ENCODE measurements around the gene NUAK2. TPM values are rescaled to one million over a fixed set of nuclear protein-coding genes. Genes with fewer than 3 reads are reported as not detected.

NUAK2 gene
- total RNA-seq, 2 donors from 2014 or later, result 21.2 to 27.2 TPM

DNA sequence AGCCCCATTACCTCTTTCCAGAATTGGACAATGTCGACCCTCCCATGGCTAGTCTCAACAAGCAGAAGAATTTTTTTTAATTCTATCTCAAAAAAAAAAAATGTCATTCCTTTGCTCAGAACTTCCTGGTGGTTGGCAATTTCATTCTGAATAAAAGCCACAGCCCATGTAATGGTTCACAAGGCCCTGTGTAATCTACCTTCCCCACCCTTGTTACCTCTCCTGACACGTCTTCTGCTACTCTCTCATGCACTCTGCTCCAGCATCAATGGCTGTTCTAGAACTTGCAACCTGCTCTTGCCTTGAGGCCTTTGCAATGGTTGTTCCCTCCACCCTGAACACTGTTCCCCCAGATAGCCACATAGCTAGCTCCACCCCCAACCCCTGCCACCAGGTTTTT lies 25.4 kb downstream of the NUAK2 start:
- DNase-seq, result no peak
- no peaks in the 10 kb centered on the region for H3K36me3 ChIP-seq
- H3K4me3 ChIP-seq, result no peak overlapping the region
- no peak overlapping the region for H3K9ac ChIP-seq (ENCODE audit: low read depth in 2 of 2, low read length in 2 of 2)
- H3K27me3 ChIP-seq, result no peaks in the 10 kb centered on the region
- no peak overlapping the region for H3K27ac ChIP-seq
- TF ChIP-seq, protein P1, sequence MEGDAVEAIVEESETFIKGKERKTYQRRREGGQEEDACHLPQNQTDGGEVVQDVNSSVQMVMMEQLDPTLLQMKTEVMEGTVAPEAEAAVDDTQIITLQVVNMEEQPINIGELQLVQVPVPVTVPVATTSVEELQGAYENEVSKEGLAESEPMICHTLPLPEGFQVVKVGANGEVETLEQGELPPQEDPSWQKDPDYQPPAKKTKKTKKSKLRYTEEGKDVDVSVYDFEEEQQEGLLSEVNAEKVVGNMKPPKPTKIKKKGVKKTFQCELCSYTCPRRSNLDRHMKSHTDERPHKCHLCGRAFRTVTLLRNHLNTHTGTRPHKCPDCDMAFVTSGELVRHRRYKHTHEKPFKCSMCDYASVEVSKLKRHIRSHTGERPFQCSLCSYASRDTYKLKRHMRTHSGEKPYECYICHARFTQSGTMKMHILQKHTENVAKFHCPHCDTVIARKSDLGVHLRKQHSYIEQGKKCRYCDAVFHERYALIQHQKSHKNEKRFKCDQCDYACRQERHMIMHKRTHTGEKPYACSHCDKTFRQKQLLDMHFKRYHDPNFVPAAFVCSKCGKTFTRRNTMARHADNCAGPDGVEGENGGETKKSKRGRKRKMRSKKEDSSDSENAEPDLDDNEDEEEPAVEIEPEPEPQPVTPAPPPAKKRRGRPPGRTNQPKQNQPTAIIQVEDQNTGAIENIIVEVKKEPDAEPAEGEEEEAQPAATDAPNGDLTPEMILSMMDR (IDR thresholded peaks at IDR 0.05), result no peak
- no peaks in the 10 kb centered on the region for H3K9me3 ChIP-seq
- intact Hi-C loops (cut with DNase I), result no loop called here
- H3K4me1 ChIP-seq, result no peaks in the 10 kb centered on the region

DNA sequence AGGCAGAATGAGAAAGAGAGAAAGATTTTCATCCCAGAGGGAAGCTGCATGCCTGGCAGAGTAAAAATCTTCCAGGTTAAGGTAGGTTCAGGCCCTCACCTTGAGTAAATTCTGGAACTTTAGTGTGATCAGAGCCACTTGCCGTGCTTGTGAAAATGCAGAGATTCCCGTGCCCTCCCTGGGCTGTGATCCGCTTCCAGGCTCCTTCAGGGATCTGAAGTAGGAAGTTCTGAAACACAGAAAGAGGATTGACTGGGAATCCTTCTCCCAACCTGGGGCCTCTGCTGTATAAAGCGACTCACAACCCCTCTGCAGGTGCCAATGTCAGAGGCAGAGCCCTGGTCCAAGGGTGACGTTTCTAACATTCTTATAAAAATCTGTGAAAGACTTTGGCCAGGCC lies 26.6 kb downstream of the NUAK2 start:
- intact Hi-C loops (cut with DNase I), result no loop called here
- TF ChIP-seq, protein P1 (IDR thresholded peaks at IDR 0.05), result no peak
- no peaks in the 10 kb centered on the region for H3K4me1 ChIP-seq
- no peak overlapping the region for H3K4me3 ChIP-seq
- no peak for DNase-seq
- no peaks in the 10 kb centered on the region for H3K27me3 ChIP-seq
- H3K9me3 ChIP-seq, result no peaks in the 10 kb centered on the region
- H3K36me3 ChIP-seq, result no peaks in the 10 kb centered on the region
- H3K9ac ChIP-seq (ENCODE audit: low read depth in 2 of 2, low read length in 2 of 2), result peak overlapping the region in 1 of 2 donors; percentile 34
- peak overlapping the region; percentile 63 for H3K27ac ChIP-seq

DNA sequence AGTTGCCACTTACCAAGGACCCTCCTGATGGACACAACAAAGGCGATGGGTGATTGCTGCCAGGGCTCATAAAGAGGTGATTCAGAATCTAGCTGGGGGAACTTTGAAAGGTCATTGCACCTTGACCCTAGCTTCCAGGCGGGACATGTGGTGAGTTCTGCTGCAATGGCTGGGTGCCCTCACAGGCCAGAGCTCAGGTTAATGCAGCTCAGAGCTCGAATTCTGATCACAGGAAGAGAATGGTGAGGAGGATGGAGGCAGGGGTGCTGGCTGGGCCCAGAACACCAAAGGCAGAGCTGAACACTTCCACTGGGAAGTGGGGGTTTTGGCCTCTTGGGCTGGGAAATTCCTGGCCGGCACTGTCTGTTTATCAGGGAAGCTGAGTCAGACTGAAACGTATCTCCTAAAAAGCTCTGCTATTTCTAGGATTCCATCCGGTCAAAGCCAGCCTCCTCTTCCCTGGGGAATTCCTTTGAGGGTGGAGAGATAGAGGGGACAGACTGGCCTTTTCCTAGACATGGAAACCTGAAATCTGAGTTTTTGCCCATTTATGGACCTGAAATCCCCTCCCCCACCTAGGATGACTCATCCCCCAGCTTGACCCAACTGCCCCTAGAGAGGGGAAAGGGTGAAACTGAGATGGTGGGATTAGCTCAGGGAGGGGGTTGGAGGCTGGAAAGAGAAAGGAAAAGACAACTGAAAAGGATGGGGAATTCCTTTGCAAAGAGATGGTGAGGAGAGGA lies 27.2 kb downstream of the NUAK2 start:
- Histone ChIP-seq H3K4me1 (no peaks in the 10 kb centered on the region), H3K4me3 (no peak overlapping the region), H3K27ac (peak overlapping the region; percentile 63), H3K9me3 (no peaks in the 10 kb centered on the region), H3K27me3 (no peaks in the 10 kb centered on the region), H3K36me3 (no peaks in the 10 kb centered on the region), H3K9ac (ENCODE audit: low read depth in 2 of 2, low read length in 2 of 2) (peak overlapping the region in 1 of 2 donors; percentile 34)
- no peak for DNase-seq
- intact Hi-C loops (cut with DNase I), result no loop called here
- TF ChIP-seq, protein P1 (IDR thresholded peaks at IDR 0.05), result no peak

DNA sequence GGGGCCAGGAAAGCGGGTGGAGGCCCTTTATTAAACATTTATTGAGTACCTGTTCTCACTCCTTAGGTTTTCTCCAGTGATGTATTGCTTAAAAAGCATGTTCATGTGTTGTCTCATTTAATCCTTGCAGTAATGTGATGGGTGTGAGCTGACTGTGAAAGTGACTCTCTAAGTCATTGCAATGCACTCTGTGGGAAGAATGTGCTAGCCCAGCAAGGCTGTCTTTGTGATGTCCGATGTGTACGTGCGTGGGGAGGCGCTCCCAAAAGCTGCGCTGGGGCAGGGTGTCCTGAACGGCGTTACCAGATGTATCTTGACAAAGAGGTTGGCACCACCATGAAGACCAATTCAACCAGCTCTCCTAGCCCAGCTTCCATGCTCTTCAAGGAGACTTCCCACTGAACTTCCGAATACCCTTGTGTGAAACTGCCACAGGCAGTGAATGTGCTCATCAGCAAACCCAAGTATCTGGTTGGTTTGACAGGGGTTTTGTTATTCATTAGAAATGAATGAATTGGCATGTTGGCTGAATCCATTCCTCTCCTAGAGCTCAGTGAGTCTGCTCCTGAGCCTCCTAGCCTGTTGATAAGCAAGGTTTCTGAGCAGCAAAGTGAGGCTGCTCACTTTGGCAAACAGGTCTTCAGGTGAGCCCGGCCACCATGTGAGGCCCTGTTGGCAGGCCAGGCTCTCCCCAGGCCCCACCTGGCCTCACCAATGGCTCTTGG lies 28.0 kb downstream of the NUAK2 start:
- Histone ChIP-seq H3K4me3 (no peak overlapping the region), H3K27ac (peak overlapping the region; percentile 63), H3K9ac (ENCODE audit: low read depth in 2 of 2, low read length in 2 of 2) (peak overlapping the region in 1 of 2 donors; percentile 15), H3K27me3 (no peaks in the 10 kb centered on the region), H3K4me1 (no peaks in the 10 kb centered on the region), H3K9me3 (no peaks in the 10 kb centered on the region), H3K36me3 (no peaks in the 10 kb centered on the region)
- TF ChIP-seq, protein P1 (IDR thresholded peaks at IDR 0.05), result no peak
- no peak for DNase-seq
- intact Hi-C loops (cut with DNase I), result no loop called here

DNA sequence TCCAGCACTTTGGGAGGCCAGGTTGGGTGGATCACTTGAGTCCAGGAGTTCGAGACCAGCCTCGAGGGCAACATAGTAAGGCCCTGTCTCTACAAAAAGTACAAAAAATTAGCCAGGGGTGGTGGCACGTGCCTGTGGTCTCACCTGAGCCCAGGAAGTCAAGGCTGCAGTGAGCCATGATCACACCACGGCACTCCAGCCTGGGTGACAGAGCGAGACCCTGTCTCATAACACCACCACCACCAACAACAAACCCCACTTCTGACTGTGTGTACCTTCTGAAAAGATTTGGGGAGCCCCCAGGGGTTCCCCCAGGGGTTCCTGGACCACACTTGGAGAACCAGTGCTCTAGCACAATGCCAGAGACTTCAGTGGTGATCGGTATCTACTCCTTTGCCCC lies 29.9 kb downstream of the NUAK2 start:
- Histone ChIP-seq H3K27ac (no peak overlapping the region), H3K27me3 (no peaks in the 10 kb centered on the region), H3K4me3 (no peak overlapping the region), H3K9me3 (no peaks in the 10 kb centered on the region), H3K36me3 (no peaks in the 10 kb centered on the region), H3K9ac (ENCODE audit: low read depth in 2 of 2, low read length in 2 of 2) (no peak overlapping the region), H3K4me1 (peaks cover 5% of the 10 kb centered on the region)
- intact Hi-C loops (cut with DNase I), result no loop called here
- TF ChIP-seq, protein P1 (IDR thresholded peaks at IDR 0.05), result no peak
- no peak for DNase-seq

All from colonic mucosa (tissue), 4 donors.